C4-2B (cell line): ENCODE data around the gene KCNQ5.

Experiments
- ZFX ChIP-seq: fragments of 450-650 bp; IDR thresholded peaks from 2 replicates; pipeline ENCODE4 v1.6.1; 2017
- TF ChIP-seq, protein P1 (sequence below): fragments of 450-650 bp; conservative IDR thresholded peaks from 2 replicates; pipeline ENCODE4 v1.5.1; 2017; ENCODE audit warnings: mild to moderate bottlenecking

DNA sequence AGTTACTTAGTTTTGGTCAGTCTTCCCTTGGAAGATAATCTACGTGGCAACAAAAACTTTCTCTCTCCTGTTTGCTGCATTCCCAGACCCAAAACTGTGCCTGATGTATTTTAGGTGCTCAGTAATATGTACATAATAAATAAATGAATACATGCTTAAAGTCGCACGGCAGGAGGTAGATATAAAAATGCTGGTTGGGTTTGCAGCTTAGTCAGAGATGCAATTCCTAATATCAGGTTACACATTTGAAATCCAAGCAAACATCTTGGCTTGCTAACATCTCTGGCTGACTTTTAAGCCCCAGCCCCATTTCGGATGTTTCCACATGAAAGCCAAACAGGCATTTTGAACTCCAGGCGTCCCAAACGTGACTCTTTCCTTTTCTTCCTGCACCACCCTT is 91.0 kb downstream of the KCNQ5 start:
- TF ChIP-seq, protein P1, sequence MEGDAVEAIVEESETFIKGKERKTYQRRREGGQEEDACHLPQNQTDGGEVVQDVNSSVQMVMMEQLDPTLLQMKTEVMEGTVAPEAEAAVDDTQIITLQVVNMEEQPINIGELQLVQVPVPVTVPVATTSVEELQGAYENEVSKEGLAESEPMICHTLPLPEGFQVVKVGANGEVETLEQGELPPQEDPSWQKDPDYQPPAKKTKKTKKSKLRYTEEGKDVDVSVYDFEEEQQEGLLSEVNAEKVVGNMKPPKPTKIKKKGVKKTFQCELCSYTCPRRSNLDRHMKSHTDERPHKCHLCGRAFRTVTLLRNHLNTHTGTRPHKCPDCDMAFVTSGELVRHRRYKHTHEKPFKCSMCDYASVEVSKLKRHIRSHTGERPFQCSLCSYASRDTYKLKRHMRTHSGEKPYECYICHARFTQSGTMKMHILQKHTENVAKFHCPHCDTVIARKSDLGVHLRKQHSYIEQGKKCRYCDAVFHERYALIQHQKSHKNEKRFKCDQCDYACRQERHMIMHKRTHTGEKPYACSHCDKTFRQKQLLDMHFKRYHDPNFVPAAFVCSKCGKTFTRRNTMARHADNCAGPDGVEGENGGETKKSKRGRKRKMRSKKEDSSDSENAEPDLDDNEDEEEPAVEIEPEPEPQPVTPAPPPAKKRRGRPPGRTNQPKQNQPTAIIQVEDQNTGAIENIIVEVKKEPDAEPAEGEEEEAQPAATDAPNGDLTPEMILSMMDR = no peak
- TF ChIP-seq ZFX = no peak
